OCI-LY1 (cell line): Measurements from ENCODE around the gene NUP153.

Experiments
- EZH2 ChIP-seq: fragments of 200-600 bp; sonication (generic), shearing (Covaris generic); IDR thresholded peaks from 2 replicates; pipeline ENCODE4 v1.8.0; 2017; ENCODE audit warnings: borderline replicate concordance, mixed run types, mild to moderate bottlenecking, antibody characterized with exemption, low read length, moderate library complexity, mixed read lengths
- TF ChIP-seq, protein P1 (sequence below): fragments of 200-600 bp; sonication (generic), shearing (Covaris generic); IDR thresholded peaks from 2 replicates; pipeline ENCODE4 v1.5.1; 2017; ENCODE audit warnings: mild to moderate bottlenecking, antibody characterized with exemption, low read length, moderate library complexity, mixed read lengths

DNA sequence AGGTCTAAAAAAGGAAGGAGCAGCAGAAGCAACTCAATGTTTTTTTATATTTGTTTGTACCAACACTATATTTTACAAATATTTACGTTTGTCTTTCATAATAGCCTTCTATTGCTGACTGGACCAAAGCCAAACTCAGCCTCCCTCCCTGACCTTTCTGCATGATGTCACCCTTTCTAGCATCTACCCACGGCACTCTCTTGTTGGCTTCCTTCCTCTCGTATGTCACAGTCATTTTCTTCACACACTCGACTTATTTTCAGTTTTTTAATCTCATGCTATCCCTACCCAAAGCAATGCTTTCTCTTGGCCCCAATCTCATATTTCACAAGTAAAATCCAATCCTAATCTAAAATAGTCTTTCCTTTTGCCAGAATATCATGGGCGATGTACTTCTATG, 122.9 kb downstream of the NUP153 start:
- no peak for TF ChIP-seq EZH2
- TF ChIP-seq, protein P1, sequence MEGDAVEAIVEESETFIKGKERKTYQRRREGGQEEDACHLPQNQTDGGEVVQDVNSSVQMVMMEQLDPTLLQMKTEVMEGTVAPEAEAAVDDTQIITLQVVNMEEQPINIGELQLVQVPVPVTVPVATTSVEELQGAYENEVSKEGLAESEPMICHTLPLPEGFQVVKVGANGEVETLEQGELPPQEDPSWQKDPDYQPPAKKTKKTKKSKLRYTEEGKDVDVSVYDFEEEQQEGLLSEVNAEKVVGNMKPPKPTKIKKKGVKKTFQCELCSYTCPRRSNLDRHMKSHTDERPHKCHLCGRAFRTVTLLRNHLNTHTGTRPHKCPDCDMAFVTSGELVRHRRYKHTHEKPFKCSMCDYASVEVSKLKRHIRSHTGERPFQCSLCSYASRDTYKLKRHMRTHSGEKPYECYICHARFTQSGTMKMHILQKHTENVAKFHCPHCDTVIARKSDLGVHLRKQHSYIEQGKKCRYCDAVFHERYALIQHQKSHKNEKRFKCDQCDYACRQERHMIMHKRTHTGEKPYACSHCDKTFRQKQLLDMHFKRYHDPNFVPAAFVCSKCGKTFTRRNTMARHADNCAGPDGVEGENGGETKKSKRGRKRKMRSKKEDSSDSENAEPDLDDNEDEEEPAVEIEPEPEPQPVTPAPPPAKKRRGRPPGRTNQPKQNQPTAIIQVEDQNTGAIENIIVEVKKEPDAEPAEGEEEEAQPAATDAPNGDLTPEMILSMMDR, result no peak
